ENCODE data around the gene P3H1. TPM values are rescaled to one million over a fixed set of nuclear protein-coding genes. Genes with fewer than 3 reads are reported as not detected.
"Not testable (repeated sequence)": the region's sequence is repeated elsewhere in the genome, so short reads cannot be mapped to it uniquely, and the experiment has no call there.

P3H1 gene
- total RNA-seq, 1 experiment from 2014 or later: 61.5 TPM

GRCh38 chr1:42733415-42734200 lies 33.2 kb downstream of the P3H1 start:
- no peak for DNase-seq (ENCODE audit: low read depth)

DNA sequence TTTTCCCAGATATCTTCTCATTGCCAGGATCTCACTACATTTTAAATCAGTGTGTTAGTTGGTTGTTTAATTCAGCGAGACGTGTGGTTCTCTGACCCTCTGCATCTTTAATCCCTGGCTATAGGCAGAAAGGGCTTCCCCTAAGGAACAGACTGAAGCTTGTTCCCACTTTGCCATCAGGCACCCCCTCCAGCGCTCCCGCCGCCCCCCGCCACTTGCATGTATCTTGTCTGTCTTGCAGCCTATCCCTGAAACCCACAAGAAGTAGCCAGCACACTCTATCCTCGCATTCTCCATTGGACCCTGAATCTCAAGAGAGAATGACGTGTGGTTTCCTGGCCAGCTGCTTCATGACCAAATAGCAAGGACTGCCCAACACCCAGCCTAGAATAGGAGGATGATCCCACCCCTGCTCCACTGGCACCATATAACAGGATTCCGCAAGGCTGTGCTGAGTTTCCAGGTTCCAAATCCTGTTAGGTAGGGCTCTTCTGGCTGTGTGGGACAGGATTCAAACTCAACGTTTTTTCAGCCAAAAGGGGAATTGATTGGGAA lies 34.6 kb downstream of the P3H1 start:
- DNase-seq (ENCODE audit: low read depth): no peak

DNA sequence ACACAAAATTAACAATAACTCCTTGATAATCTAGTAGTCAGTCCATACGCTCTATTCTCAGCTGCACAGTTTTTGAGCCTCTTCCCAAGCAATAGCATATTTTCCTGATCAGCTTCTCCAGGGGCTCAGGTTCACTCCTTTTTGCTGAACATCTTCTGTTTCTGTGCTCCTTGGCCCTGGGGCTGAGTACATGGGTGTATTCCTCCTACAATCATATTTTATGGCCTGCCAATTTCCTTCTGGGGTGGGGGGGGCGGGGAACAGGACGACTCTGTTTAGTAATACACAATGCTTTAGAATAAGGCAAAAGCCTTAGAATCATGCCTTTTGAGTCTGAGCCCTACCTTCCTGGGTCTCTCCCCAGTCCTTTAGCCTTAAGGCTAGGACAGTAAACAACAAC lies 35.2 kb downstream of the P3H1 start:
- no peak for DNase-seq (ENCODE audit: low read depth)

DNA sequence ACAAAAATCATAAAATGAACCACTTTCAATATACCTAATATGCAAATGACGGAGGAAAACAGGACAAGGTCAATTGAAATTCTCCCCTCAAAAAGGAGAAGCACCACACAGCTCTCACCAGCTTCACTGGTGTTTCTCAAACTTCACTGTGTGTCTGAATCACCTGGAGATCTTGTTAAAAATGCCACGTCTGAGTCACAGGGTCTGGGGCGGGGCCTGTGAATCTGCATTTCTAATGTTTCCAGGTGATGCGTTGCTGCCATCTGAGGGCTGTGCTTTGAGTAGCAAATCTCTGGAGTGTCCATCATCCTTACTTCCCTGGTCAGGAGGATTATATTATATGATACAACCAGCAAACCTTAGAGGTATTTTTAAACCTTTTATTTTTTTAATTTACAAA lies 35.8 kb downstream of the P3H1 start:
- DNase-seq (ENCODE audit: low read depth): peak; percentile 46

GRCh38 chr1:42730002-42730401 lies 36.8 kb downstream of the P3H1 start:
- no peak for DNase-seq (ENCODE audit: low read depth)

DNA sequence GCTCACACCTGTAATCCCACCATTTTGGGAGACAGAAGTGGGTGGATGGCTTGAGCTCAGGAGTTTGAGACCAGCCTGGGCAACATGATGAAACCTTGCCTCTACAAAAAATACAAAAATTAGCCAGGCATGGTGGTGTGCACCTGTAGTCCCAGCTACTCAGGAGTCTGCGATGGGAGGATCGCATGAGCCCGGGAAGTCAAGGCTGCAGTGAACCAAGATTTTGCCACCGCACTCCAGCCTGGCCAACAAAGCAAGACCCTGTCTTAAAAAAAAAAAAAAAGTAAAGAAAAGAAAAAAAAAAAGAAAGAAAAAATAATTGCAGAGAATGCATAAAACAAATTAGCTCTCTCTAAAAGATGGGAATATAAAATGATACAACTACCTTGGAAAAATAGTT lies 41.0 kb downstream of the P3H1 start:
- DNase-seq (ENCODE audit: low read depth): not testable (repeated sequence)

GRCh38 chr1:42723511-42723910 lies 43.3 kb downstream of the P3H1 start:
- DNase-seq (ENCODE audit: low read depth): peak; percentile 37

DNA sequence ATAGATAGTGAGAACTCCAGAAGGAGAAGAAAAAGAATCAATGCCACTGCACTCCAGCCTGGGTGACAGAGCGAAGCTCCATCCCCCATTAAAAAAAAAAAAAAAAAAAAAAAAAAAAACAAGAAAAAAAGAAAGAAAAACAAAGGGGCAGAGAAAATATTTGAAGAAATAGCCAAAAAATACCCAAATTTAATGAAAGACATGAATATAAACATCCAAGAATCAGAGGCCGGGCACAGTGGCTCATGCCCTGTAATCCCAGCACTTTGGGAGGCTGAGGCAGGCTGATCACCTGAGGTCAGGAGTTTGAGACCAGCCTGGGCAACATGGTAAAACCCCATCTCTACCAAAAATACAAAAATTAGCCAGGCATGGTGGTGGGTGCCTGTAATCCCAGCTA lies 44.4 kb downstream of the P3H1 start:
- not testable (repeated sequence) for DNase-seq (ENCODE audit: low read depth)

- no peak for DNase-seq (ENCODE audit: low read depth)
Measured at GRCh38 chr1:42721926-42722325, 44.9 kb downstream of the P3H1 start.

DNA sequence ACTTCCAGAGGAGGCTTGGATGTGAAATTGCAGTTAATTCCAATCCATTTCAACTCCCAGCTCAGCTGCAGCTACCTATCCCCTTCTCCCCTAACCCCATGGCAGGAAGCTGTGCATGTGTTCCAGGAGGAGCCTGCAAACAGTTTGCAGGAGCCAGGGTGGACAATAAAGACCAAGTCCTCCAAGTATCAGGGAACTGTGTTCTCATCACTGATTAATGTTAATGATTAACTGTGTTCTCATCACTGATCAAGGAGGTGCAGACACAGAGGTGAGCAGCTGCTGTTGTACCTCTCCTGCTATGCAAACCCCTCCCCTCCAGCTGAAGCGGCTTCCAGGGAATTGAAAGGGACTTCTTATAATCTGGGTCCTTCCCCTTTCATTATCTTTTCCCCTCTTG lies 46.0 kb downstream of the P3H1 start:
- DNase-seq (ENCODE audit: low read depth): no peak

DNA sequence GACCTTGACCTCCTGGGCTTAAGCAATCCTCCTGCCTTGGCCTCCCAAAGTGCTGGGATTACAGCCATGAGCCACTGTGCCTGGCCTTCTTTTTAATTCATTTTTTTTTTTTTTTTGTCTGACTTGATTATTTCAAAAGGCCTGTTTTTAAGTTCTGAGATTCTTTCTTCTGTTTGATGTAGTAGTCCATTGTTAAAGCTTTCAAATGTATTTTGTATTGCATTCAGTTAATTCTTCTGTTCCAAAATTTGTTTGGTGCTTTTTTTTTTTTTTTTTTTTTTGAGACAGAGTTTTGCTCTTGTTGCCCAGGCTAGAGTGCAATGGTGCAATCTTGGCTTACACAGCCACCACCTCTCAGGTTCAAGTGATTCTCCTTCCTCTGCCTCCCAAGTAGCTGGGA lies 52.4 kb downstream of the P3H1 start:
- not testable (repeated sequence) for DNase-seq (ENCODE audit: low read depth)

DNA sequence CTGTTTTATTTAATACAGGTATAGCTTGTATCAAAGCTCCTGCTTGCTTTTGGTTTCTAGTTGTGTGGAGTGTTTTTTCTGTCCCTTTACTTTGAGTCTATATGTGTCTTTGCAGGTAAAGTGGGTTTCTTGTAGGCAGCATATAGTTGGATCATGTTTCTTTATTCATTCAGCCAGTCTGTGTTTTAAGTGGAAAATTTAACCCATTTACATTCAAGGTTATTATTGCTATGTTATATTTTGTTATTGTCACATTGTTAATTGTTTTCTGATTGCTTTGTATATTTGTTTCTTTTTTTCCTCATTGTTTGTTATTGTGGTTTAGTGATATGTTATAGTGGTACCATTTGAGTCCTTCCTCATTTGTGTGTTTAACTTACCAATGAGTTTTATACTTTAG lies 53.5 kb downstream of the P3H1 start:
- no peak for DNase-seq (ENCODE audit: low read depth)

DNA sequence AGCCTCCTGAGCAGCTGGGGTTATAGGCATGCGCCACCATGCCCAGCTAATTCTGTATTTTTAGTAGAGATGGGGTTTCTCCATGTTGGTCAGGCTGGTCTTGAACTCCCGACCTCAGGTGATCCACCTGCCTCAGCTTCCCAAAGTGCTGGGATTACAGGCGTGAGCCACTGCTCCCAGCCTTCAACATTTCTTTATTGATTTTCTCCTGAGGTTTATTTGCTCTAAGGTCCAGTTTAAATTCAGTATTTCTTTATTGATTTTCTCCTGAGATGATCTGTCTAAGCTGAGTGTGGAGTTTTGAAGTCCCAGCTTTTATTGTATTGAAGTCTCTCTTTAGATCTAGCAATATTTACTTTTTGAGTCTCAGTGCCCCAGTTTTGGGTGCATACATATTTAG lies 54.0 kb downstream of the P3H1 start:
- not testable (repeated sequence) for DNase-seq (ENCODE audit: low read depth)

- no peak for DNase-seq (ENCODE audit: low read depth)
Measured at GRCh38 chr1:42703888-42704464, 62.9 kb downstream of the P3H1 start.

DNA sequence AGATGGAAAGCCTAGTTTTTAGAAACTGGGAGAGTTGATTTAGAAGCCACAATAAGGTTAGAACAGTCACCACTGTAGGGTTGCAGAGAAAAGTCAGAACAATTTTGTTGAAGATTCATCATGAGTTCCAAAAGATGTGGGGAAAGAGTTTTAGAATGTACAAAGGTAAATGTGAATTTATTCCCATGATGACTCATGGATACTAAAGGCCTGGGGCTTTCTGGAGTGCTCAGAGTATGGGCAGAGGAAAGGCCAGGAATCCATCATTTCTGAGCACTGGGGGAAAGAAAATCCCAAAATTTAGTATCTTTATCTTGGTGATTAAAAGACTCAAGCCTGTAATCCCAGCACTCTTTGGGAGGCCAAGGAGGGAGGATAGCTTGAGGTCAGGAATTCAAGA lies 66.8 kb downstream of the P3H1 start:
- DNase-seq (ENCODE audit: low read depth): no peak

GRCh38 chr1:42698081-42698813 lies 68.6 kb downstream of the P3H1 start:
- DNase-seq (ENCODE audit: low read depth): no peak

Other genes with a start within 250 kb of the P3H1 start
- 107 and 124 TPM in 2 replicates for gene PPIH, start 108.6 kb downstream of the P3H1 start, total RNA-seq (2014; rRNA removed; shearing (Covaris generic))
- gene YBX1, start 84.6 kb downstream of the P3H1 start, total RNA-seq (2014; rRNA removed; shearing (Covaris generic)): 1,248 and 1,380 TPM in 2 replicates
- gene CLDN19, start 26.8 kb downstream of the P3H1 start, total RNA-seq (2014; rRNA removed; shearing (Covaris generic)): not detected in 2 replicates
- gene C1orf50, start 221 bp upstream of the P3H1 start, total RNA-seq (2014; rRNA removed; shearing (Covaris generic)): 1.3 and 1.8 TPM in 2 replicates
- gene TMEM269, start 18.0 kb upstream of the P3H1 start, total RNA-seq (2014; rRNA removed; shearing (Covaris generic)): 0.03 TPM in 1 of 2 replicates, not detected in the other
- 3.3 and 5.9 TPM in 2 replicates for gene ERMAP, start 50.1 kb upstream of the P3H1 start, total RNA-seq (2014; rRNA removed; shearing (Covaris generic))
- gene SVBP, start 50.4 kb upstream of the P3H1 start, total RNA-seq (2014; rRNA removed; shearing (Covaris generic)): 16.6 and 16.8 TPM in 2 replicates
- 10.6 and 12.0 TPM in 2 replicates for gene ZNF691, start 79.6 kb upstream of the P3H1 start, total RNA-seq (2014; rRNA removed; shearing (Covaris generic))
- gene SLC2A1, start 191.8 kb upstream of the P3H1 start, total RNA-seq (2014; rRNA removed; shearing (Covaris generic)): 166 and 204 TPM in 2 replicates

Data from HT1080 (cell line).